Duodenal mucosa (tissue), 2 donors: Measurements from ENCODE around the gene E2F3.

Experiments
- H3K27ac ChIP-seq: one replicate; pipeline ENCODE4 v1.7.0; 2013; ENCODE audit warnings: low read depth, low read length
- H3K27me3 ChIP-seq, 2 donors: one replicate each; pipeline ENCODE4 v1.7.0; 2013; ENCODE audit warnings: low read length in 2 of 2, control low read depth in 1 of 2; ENCODE audit not compliant: insufficient read depth in 2 of 2, control insufficient read depth in 1 of 2
- H3K36me3 ChIP-seq, 2 donors: one replicate each; pipeline ENCODE4 v1.7.0; 2013; ENCODE audit warnings: low read length in 2 of 2, control low read depth in 1 of 2; ENCODE audit not compliant: insufficient read depth in 2 of 2, control insufficient read depth in 1 of 2
- H3K4me1 ChIP-seq, 2 donors: one replicate each; pipeline ENCODE4 v1.7.0; 2013; ENCODE audit warnings: low read length in 2 of 2, control low read depth in 1 of 2; ENCODE audit not compliant: insufficient read depth in 2 of 2, control insufficient read depth in 1 of 2
- H3K4me3 ChIP-seq, 2 donors: one replicate each; pipeline ENCODE4 v1.7.0; 2013; ENCODE audit warnings: low read length in 2 of 2, low read depth in 1 of 2
- H3K9ac ChIP-seq, 2 donors: one replicate each; pipeline ENCODE4 v1.7.0; 2013; ENCODE audit warnings: low read length in 2 of 2, low read depth in 1 of 2
- H3K9me3 ChIP-seq, 2 donors: one replicate each; pipeline ENCODE4 v1.7.0; 2013; ENCODE audit warnings: low read length in 2 of 2, control low read depth in 1 of 2; ENCODE audit not compliant: control insufficient read depth in 1 of 2

Gene E2F3

DNA sequence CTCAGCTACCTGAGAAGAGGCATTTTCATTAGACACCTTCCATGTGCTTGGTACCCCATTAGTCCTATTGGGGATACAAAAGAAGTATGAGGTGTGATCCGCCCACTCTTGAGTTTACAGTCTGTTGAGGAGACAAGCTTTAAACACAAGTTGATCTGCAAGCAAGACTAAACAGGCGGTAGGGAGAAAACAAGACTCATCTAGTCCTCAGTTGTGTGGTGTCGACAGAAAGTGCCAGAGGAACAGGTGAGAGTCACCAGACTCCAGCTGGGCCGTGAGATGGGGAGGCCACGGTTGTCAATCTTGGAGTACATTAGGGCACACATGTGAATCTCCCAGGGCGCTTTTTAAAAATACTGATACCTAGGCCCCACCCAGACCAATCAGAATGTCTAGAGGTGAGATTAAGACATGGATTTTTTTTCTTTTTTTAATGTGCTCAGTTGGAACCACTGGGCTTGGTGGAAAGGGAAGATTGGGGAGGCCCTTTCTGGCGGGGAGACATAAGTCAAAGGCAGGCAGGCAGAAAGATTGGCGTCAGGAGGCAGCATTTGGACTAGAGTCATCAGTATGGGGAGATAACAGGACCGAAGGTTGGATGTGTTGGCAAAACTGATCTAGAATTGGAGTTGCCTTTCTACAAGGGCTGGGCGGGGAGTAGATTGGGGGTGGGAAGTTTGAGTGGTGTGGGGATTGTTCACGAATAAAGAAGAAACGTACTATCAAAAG is 10.4 kb downstream of the E2F3 start:
- H3K36me3 ChIP-seq = no peaks in the 10 kb centered on the region
- no peak overlapping the region for H3K9ac ChIP-seq
- H3K27ac ChIP-seq = no peak overlapping the region
- no peaks in the 10 kb centered on the region for H3K27me3 ChIP-seq
- H3K4me1 ChIP-seq = peaks cover 37 to 48% of the 10 kb centered on the region in 2 donors
- H3K9me3 ChIP-seq = no peaks in the 10 kb centered on the region
- H3K4me3 ChIP-seq = no peak overlapping the region

DNA sequence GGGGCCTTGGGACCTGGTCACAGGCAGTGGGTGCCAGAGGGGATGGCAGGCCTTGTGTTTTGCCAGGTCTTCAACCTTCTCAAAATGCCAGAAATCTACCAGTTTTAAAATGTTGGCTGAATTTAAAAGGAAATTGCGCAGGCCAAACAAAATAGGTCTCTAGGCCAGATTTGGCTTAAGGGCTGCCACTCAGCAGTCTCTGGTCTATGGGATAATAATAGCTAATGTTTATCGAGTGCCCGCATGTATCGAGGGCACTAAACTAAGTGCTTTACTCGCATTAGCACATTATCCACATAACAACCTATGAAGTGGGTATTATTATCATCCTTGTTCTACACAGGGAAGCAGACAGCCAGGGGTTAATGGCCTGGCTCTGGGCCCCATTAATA is 11.0 kb downstream of the E2F3 start:
- Histone ChIP-seq H3K36me3 (no peaks in the 10 kb centered on the region), H3K27me3 (no peaks in the 10 kb centered on the region), H3K9me3 (no peaks in the 10 kb centered on the region), H3K9ac (no peak overlapping the region), H3K4me1 (peaks cover 41 to 53% of the 10 kb centered on the region in 2 donors), H3K4me3 (no peak overlapping the region), H3K27ac (no peak overlapping the region)

DNA sequence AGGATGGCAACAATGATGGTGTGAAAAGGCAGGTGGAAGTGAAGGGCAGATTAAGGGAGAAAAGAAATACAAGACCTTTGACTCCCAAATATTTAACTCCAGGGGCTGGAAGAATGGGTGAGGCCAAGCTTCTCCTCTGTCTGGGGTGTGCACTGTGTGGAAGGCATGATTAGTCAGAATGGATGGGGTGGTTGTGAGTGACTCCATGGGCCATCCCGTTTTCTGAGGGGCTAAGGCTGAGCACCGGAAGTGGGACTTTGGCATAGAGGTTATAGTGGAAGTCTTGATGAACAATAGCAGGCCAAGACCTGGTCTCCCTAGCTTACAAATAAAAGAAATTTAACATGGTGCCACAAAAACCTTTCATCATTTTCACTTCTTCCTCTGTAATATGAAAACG is 12.1 kb downstream of the E2F3 start:
- H3K4me1 ChIP-seq = peaks cover 46 to 60% of the 10 kb centered on the region in 2 donors
- H3K9ac ChIP-seq = no peak overlapping the region
- H3K36me3 ChIP-seq = no peaks in the 10 kb centered on the region

DNA sequence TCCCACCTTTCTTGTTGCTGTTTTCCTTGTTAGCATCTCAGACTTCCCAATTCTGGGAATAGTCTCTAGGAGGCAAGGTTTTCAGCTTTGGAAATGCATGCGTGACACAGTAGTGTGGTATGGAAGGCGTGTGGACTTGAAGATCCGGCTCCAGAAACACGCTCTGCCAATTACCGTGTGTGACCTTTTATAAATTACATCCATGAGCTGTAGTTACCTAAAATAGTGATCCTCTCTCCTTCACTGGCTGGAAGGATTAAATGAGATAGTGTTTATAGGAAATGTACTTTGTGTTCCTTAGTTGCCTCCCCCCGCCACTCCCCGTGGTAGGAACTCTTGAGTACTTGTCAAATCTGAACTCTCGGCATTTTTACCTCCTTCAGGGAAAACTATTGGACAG is 13.0 kb downstream of the E2F3 start:
- H3K27ac ChIP-seq = no peak overlapping the region
- H3K9ac ChIP-seq = no peak overlapping the region
- no peaks in the 10 kb centered on the region for H3K9me3 ChIP-seq
- H3K4me1 ChIP-seq = peaks cover 43 to 52% of the 10 kb centered on the region in 2 donors
- H3K4me3 ChIP-seq = no peak overlapping the region
- no peaks in the 10 kb centered on the region for H3K27me3 ChIP-seq
- no peaks in the 10 kb centered on the region for H3K36me3 ChIP-seq

More for the DNA sequence above, 12.1 kb downstream of the E2F3 start:
- H3K27me3 ChIP-seq = no peaks in the 10 kb centered on the region
- no peaks in the 10 kb centered on the region for H3K9me3 ChIP-seq
- no peak overlapping the region for H3K27ac ChIP-seq
- H3K4me3 ChIP-seq = no peak overlapping the region

DNA sequence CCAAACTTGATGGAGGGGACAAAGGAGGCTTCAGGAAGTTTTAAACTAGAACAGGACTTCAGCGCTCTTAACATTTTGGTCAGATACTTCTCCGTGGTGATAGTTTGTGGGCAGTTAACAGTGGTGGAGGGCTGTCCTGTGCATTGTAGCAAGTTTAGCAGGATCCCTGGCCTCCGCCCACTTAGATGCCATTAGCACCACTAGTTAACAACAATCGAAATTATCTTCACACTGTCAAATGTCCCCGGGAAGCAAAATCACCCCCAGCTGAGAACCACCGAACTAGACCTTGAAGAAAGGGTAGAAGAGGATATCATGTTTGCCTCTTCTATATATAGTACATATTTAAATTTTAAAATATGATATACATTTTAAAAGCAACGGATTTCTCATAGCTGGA is 13.6 kb downstream of the E2F3 start:
- H3K27me3 ChIP-seq = no peaks in the 10 kb centered on the region
- no peak overlapping the region for H3K9ac ChIP-seq
- H3K9me3 ChIP-seq = no peaks in the 10 kb centered on the region
- H3K27ac ChIP-seq = no peak overlapping the region
- peaks cover 37 to 48% of the 10 kb centered on the region in 2 donors for H3K4me1 ChIP-seq
- H3K36me3 ChIP-seq = no peaks in the 10 kb centered on the region
- H3K4me3 ChIP-seq = no peak overlapping the region

DNA sequence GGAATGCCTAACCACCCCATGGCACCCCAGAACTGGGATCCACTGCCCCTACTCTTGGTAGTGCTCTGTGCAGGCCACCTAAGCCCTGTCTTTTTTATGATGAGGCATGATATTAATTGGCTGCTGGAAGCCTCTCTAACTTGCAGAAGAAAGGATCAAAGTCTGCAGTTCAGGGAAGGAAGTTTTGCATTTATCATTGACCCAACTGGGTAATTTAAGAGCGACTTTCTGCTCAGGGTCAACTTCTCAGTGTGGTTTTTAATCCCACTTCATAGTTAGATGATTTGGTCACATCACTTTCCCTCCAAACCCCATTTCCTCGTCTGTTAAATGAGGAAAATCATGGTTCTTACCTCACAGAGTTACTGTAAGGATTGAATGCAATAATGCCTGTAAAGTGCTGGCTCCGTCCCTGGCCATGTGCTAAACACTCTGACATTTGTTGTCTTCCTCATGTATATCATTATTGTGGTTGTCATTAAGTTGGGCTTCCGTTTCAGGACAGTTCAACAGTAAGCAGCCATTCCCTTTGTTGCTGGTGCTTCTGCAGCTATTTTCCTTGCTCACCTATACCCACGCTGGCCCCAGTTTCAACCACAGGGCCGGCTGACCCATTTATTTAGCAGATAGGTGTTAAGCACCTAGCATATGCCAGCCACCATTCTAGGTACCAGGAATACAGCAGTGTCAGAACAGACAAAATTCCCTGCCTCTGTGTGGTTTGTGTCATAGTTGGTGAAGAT is 14.2 kb downstream of the E2F3 start:
- Histone ChIP-seq H3K9me3 (no peaks in the 10 kb centered on the region), H3K36me3 (no peaks in the 10 kb centered on the region), H3K27me3 (no peaks in the 10 kb centered on the region), H3K4me3 (peak overlapping the region in 1 of 2 donors; percentile 6), H3K27ac (no peak overlapping the region), H3K4me1 (peaks cover 37 to 48% of the 10 kb centered on the region in 2 donors), H3K9ac (no peak overlapping the region)

DNA sequence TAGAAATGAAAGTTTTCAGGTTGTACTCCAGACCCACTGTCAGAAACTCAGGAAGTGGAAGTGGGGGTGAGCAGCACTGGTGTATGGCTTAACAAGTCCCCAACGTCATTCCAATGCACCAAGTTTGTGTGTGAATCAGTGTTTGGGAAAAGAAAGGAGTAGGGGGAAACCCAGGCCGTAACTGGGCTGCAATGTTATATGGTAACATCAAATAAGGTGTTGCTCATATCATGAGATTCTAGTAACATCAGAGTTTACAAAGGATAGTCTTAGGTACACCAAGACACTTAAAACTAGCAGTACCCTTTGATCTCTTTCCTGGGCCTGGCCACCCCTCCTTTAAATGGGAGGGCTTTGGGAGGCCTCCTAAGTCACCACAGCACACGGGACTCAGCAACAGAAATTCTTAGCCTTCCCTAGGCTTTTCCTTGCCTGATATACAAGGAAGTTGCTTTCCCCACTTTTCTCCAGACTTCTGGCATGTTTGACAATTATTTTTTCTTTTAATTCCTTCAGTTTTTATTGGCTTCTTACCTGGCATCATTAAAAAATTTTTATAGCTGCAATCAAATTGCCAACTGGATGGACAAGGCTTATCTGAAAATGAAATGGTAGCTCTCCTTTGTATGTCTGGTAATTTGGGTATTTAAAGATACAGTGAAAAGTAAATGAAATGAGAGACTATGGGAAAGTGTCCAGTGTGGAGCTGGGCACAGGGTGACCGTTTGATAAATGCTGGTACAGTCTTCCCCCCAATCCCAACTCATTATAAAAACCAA is 15.1 kb downstream of the E2F3 start:
- Histone ChIP-seq H3K9me3 (no peaks in the 10 kb centered on the region), H3K4me3 (peak overlapping the region in 1 of 2 donors; percentile 6), H3K4me1 (peaks cover 37 to 48% of the 10 kb centered on the region in 2 donors), H3K27me3 (no peaks in the 10 kb centered on the region), H3K27ac (no peak overlapping the region), H3K9ac (no peak overlapping the region), H3K36me3 (no peaks in the 10 kb centered on the region)

DNA sequence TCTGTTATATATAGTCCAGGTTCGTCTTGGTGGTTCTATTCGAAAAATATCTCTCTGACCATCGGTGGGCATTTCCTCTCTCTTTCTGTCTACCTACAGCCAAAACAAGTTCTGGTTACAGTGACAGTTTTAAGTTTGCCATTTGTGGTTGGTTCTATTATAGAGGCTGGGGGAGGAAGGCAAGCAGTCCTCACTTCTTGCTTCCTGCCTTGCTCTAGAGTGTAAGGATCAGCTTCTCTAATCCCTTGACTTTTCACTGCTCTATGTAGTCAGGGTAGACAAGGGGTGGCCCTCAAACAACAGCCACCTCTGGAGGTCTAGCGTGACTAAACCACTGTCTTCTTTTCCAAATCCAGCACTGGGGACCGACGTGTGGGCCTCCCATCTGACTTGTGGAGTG is 16.1 kb downstream of the E2F3 start:
- no peak overlapping the region for H3K27ac ChIP-seq
- H3K4me1 ChIP-seq = peaks cover 37 to 43% of the 10 kb centered on the region in 2 donors
- no peaks in the 10 kb centered on the region for H3K9me3 ChIP-seq
- no peaks in the 10 kb centered on the region for H3K36me3 ChIP-seq
- no peak overlapping the region for H3K9ac ChIP-seq
- H3K4me3 ChIP-seq = no peak overlapping the region
- H3K27me3 ChIP-seq = no peaks in the 10 kb centered on the region

DNA sequence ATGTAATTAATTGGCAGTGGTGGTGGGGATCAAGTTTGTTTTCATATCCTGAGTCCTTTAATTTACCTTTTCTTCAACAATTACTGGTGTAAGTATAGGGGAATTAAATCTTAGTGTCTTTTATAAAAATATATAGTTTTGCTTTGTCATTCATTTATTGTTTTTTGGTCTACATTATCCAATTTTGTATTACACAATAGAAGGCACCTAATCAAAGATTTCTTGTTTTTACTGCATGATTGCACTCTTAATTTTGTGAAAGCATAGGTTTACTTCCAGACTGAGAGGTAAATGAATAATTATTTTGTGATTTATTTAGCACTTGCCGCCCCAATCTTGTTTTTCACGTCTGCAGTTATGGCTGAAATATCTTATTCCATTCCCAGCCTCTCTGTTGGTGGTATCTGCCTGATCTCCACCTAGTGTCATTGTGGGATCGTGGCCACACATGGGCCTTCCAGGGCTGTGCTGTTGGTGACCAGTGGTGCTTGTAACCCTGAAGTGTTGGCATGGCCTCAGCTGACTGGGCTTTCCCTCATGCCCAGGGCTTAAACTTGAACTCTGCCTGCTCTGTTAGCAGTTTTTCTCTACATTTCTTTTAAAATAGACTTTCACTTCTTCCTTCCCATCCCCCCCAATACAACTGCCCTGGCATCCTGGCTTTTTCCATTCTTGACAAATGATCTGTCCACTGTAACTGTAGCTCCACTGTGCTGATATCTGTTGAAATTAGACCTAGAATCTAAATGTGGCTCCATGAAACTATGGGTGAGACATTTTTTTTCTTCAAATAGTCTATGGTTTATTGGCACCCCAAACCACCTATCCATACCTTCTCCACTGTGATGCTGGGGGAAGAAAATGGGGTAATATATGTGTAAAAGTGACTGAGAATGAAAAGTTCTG is 24.8 kb downstream of the E2F3 start:
- no peak overlapping the region for H3K4me3 ChIP-seq
- H3K4me1 ChIP-seq = peaks cover 27 to 36% of the 10 kb centered on the region in 2 donors
- no peaks in the 10 kb centered on the region for H3K27me3 ChIP-seq
- no peaks in the 10 kb centered on the region for H3K9me3 ChIP-seq
- H3K36me3 ChIP-seq = peaks cover 3 to 6% of the 10 kb centered on the region in 2 donors
- no peak overlapping the region for H3K9ac ChIP-seq
- H3K27ac ChIP-seq = no peak overlapping the region
